Left ventricle myocardium superior (tissue), 1 donor: ENCODE measurements around the gene SLCO2B1. TPM values are rescaled to one million over a fixed set of nuclear protein-coding genes. Genes with fewer than 3 reads are reported as not detected.

ENCODE experiments used
- total RNA-seq: library from RNA; stranded (reverse); fragmentation: NEBNext Ultra II Directional; extraction: Animal tissue kit (Norgen Biotek cat#: 25700); gene quantifications from one replicate; pipeline ENCODE4 v1.2.1, GENCODE V29; 2021
- donor health status: DM: no; HTN: yes; CAD: no; lungs with severe emphysema.

SLCO2B1 gene
- total RNA-seq, 1 donor from 2014 or later, result 30.1 TPM

Other genes starting within 250 kb of the SLCO2B1 start
- gene XRRA1, start 202.0 kb upstream of the SLCO2B1 start, total RNA-seq, result 7.3 TPM
- gene SPCS2, start 201.8 kb upstream of the SLCO2B1 start, total RNA-seq, result 105 TPM
- 4.9 TPM for gene NEU3, start 162.2 kb upstream of the SLCO2B1 start, total RNA-seq
- not detected for gene OR2AT4, start 54.2 kb upstream of the SLCO2B1 start, total RNA-seq
- not detected for gene TPBGL, start 89.7 kb downstream of the SLCO2B1 start, total RNA-seq
- 26.5 TPM for gene ARRB1, start 200.6 kb downstream of the SLCO2B1 start, total RNA-seq
- 874 TPM for gene RPS3, start 248.4 kb downstream of the SLCO2B1 start, total RNA-seq